ENCODE measurements around the gene SFMBT2.

SFMBT2 gene

DNA sequence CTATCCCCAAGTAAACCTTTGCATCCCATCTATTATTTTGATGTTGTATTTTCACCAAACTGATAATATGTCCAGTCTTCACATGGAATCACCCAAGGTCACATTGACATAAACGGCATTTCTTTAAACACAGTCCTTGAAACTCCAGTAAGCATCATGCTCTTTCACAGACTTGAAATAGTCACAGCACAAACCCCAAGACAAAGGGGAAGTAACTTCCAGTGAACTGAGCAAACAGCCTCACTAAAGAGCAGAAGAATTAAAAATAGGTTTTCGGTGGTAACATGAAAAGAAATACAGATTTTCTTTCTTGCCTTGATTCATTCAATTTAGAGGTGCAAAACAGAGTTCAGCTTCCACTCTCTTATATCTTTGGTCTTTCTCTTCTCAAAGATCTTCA lies 253.7 kb downstream of the SFMBT2 start:
- H3K4me3 ChIP-seq (ENCODE audit: control insufficient read depth, low read depth, low read length): no peak overlapping the region
- no peak for DNase-seq (ENCODE audit: low read depth)
- TF ChIP-seq, protein P1, sequence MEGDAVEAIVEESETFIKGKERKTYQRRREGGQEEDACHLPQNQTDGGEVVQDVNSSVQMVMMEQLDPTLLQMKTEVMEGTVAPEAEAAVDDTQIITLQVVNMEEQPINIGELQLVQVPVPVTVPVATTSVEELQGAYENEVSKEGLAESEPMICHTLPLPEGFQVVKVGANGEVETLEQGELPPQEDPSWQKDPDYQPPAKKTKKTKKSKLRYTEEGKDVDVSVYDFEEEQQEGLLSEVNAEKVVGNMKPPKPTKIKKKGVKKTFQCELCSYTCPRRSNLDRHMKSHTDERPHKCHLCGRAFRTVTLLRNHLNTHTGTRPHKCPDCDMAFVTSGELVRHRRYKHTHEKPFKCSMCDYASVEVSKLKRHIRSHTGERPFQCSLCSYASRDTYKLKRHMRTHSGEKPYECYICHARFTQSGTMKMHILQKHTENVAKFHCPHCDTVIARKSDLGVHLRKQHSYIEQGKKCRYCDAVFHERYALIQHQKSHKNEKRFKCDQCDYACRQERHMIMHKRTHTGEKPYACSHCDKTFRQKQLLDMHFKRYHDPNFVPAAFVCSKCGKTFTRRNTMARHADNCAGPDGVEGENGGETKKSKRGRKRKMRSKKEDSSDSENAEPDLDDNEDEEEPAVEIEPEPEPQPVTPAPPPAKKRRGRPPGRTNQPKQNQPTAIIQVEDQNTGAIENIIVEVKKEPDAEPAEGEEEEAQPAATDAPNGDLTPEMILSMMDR (conservative IDR thresholded peaks at IDR 0.05; ENCODE audit: control insufficient read depth, insufficient read depth, low read depth, low read length): no peak

DNA sequence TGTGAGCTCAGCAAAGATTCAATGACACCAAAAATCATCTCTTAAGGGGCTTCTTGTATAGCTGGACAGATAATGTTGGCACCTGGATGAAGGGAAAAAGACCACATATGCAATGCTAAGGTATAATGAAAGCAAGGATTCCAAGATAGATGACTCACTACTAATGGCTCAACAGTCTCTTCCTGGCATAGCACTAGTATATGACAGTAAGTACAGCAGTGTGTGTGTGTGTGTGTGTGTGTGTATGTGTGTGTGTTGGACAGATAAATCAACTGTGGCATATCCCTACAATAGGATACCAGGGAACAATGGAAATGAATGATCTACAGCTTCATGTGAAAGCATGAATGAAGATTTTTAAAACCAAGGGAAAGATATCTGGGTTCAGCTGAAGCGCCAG lies 257.1 kb downstream of the SFMBT2 start:
- no peak overlapping the region for H3K4me3 ChIP-seq (ENCODE audit: control insufficient read depth, low read depth, low read length)
- DNase-seq (ENCODE audit: low read depth): peak; percentile 42
- TF ChIP-seq, protein P1 (conservative IDR thresholded peaks at IDR 0.05; ENCODE audit: control insufficient read depth, insufficient read depth, low read depth, low read length): no peak

DNA sequence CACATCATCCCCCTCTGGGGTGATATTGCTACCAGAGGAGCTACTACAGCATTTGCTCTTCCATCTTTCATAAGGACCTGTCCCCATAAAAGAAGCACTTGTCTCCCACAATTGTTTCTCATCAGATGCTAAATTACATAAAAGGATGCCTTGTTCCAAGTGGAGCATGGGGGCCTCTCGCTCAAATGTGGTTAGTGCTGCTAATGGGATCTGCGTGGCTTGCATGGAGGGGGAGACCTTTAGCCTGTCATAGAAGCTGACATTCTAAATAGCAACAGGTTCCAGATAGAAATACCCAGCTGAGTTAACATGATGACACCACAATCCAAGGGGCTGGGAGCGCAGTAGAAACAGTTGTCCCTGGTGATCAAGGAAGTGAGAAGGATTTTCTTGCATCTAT lies 257.9 kb downstream of the SFMBT2 start:
- TF ChIP-seq, protein P1 (conservative IDR thresholded peaks at IDR 0.05; ENCODE audit: control insufficient read depth, insufficient read depth, low read depth, low read length): no peak
- DNase-seq (ENCODE audit: low read depth): no peak
- no peak overlapping the region for H3K4me3 ChIP-seq (ENCODE audit: control insufficient read depth, low read depth, low read length)

DNA sequence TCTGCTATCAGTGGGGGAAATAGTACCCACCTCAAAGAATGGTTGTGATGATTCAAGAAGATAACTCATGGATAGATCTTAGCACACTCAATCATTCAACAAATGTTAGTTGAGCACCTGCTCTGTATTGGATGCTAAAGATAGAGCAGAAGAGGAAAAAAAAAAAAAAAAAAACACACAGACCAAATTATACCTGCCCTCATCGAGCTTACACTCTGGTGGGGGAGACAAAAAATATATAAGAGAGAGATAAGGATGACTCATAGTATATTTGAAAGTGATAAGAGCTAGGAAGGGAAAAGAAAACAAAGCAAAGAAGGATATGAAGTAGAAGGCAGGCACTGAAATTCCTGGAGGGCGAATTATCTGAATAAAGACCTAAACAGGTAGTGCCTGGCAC lies 258.5 kb downstream of the SFMBT2 start:
- no peak overlapping the region for H3K4me3 ChIP-seq (ENCODE audit: control insufficient read depth, low read depth, low read length)
- DNase-seq (ENCODE audit: low read depth): no peak
- TF ChIP-seq, protein P1 (conservative IDR thresholded peaks at IDR 0.05; ENCODE audit: control insufficient read depth, insufficient read depth, low read depth, low read length): no peak

DNA sequence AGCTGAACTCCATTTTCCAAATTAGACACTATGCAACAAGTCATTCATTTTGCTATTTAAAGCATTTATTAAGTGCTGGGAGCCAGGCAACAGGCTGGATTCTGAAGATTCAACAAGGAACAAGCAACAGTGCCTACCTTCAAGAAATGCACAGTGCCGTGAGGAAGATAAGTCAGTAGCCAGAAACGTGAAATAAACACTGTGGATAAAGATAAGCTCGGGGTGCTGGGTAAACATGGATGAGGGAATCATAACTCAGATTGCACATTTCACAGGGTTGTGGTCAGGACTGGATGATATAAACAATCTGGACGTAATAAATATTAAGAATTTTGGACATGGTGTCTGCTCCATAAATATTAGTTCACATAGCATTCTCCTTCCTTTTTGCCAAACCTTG lies 259.3 kb downstream of the SFMBT2 start:
- H3K4me3 ChIP-seq (ENCODE audit: control insufficient read depth, low read depth, low read length): no peak overlapping the region

DNA sequence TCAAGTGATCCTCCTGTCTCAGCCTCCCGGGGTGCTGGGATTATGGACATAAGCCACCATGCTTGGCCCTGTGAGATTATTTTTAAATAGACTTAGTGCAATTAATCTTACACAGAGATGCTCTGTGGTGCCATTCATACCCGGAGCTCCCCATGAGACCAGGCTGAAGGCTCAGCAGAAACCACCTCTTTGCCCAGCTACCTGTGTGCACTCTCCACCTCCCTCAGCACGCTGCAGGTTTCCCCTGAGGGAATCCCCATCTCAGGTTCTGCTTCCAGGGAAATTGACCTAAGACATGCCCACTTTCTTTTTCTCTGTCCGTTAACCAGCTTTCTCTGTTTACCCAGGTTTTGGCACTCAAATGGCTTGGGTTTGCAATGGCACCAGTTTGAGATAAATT lies 260.5 kb downstream of the SFMBT2 start:
- H3K4me3 ChIP-seq (ENCODE audit: control insufficient read depth, low read depth, low read length): no peak overlapping the region
- TF ChIP-seq, protein P1 (conservative IDR thresholded peaks at IDR 0.05; ENCODE audit: control insufficient read depth, insufficient read depth, low read depth, low read length): no peak
- DNase-seq (ENCODE audit: low read depth): no peak

More for the DNA sequence above, 259.3 kb downstream of the SFMBT2 start:
- TF ChIP-seq, protein P1 (conservative IDR thresholded peaks at IDR 0.05; ENCODE audit: control insufficient read depth, insufficient read depth, low read depth, low read length): no peak
- no peak for DNase-seq (ENCODE audit: low read depth)

DNA sequence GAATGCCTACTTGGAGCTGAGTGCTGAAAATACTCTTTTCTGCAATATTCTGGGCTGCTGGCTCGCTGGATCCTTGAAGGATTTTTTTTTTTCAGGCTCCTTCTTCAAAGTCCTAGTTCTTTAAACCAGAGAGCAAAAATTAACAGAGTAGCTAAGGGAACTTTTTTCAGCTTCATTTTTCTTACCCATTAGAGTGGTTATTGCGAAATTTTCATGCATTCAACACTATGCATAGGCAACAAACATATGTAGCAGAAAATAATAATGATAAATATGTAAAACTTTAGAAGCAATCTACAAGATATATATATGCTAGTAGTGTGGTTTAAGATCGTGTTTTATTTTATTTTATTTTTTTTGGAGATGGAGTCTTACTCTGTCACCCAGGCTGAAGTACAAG lies 264.6 kb downstream of the SFMBT2 start:
- TF ChIP-seq, protein P1 (conservative IDR thresholded peaks at IDR 0.05; ENCODE audit: control insufficient read depth, insufficient read depth, low read depth, low read length): no peak
- no peak overlapping the region for H3K4me3 ChIP-seq (ENCODE audit: control insufficient read depth, low read depth, low read length)
- no peak for DNase-seq (ENCODE audit: low read depth)

All from fibroblast of mammary gland (primary cell).